SIG-M5 treated with dmso at 0.1 percent for 504 hours (cell line): ENCODE measurements around the gene MRTFA.
A peak's percentile ranks its signal among the peaks of the same experiment; 100 is the strongest.
"Not testable (repeated sequence)": the region's sequence is repeated elsewhere in the genome, so short reads cannot be mapped to it uniquely, and the experiment has no call there.

ENCODE experiments used
- DNase-seq: peaks from one replicate; lab custom pipeline; 2025; ENCODE audit not compliant: unreplicated experiment; lab: John Stamatoyannopoulos, UW

Gene MRTFA

DNA sequence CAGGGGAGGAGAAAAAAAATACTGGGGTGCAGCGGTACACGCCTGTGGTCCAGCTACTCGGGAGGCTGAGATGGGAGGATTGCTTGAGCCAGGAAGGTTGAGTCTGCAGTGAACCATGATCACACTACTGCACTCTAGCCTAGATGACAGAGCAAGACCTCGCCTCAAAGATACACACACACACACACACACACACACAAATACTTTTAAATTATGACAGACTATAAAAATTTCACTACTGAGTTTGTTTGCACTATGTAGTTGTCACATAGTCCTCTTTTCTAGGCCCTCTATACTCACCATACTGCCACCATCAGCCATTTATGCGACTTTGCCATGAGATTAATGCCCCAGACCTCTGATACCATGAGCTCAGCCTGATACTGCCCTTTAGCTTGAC is 109.6 kb downstream of the MRTFA start:
- no peak for DNase-seq

- peak; percentile 27 for DNase-seq
Observed at GRCh38 chr22:40525250-40525884, 111.2 kb downstream of the MRTFA start.

DNA sequence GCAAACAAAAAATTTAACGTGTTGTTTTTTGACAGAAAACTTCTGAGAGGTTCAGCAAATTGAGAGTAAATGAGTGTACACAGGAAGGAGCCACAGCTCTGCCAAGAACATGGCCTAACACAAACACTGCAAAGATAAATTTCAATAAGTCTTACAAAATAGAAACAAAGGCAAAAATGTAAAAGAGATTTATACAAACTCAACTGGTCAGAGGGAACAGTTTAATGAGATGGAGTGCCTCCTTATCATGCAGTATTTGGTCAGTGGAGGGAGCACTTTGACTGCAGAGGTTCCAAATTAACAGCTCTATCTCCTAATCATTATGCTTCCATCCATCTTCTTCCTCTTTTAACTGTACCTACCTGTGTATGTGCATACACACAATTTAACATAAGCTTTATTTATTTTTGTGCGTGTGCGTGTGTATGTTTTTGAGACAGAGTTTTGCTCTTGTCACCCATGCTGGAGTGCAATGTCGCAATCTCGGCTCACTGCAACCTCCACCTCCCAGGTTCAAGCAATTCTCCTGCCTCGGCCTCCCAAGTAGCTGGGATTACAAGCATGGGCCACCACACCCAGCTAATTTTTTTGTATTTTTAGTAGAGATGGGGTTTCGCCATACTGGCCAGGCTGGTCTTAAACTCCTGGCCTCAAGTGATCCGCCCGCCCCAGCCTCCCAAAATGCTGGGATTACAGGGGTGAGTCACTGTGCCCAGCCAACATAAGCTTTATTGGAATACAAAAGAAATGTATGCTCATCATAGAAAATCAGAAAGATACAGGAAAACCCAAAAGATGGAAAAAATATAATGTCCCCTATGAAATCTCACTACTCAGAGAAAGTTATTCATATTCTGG is 111.9 kb downstream of the MRTFA start:
- DNase-seq, result no peak

GRCh38 chr22:40522141-40522540 is 114.4 kb downstream of the MRTFA start:
- DNase-seq, result no peak

GRCh38 chr22:40521046-40521445 is 115.5 kb downstream of the MRTFA start:
- no peak for DNase-seq

DNA sequence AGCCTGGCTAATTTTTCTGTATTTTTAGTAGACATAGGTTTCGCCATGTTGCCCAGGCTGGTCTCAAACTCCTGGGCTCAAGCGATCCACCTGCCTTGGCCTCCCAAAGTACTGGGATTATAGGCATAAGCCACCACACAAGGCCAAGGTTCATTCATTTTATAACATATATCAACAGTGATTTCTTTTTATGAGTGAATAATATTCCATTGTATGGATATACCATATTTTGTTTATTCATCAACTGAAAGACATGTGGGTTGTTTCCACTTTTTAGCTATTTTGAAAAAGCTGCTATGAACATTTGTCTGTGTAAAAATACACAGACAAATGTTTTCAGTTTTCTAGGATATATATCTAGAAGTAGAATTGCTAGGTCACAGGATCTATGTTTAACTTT is 116.0 kb downstream of the MRTFA start:
- no peak for DNase-seq

DNA sequence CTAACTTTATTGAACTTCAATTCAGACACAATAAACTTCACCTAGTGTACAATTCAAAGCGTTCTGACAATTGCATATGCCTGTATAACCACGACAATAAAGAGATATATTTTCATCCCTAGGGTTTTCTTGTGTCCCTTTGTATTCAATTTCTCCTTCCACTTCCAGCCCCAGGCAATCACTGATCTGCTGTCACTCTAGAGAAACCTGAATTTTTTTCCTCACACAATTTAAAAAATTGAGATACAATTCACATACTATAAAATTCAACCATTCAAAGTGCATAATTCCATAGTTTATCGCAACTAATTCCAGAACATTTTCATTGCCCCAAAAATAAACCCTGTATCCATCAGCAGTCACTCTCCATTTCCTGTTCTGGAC is 116.6 kb downstream of the MRTFA start:
- no peak for DNase-seq

DNA sequence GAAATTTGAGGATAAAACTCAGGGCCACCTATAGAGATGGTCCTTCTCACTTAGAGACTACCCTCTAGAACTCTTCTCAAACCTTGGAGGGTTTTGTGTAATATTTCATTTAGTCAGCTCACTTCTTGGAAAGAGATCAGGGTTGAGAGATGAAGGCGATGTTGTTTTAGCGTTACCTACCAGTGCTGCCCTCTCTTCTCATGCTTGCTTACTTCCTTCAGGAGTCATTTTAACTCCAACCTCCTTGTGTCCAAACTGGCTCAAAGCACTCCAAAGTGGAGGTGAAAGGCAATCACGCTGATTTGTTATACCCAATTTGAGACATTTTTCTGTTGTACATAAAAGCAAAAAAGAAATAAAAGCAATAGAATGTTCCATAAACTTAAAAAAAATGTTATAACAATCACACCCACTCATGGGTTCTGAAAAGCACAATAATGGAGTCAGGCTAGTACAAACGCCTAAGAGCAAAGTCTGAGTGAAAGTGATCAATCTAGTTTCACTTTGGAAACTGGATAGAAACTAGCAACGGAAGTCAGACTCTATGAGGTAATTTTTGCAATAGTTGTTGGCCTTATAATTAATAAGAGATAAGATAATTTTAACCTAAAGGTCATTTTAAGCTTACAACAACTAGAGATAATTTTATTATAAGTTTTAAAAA is 117.1 kb downstream of the MRTFA start:
- DNase-seq, result no peak

DNA sequence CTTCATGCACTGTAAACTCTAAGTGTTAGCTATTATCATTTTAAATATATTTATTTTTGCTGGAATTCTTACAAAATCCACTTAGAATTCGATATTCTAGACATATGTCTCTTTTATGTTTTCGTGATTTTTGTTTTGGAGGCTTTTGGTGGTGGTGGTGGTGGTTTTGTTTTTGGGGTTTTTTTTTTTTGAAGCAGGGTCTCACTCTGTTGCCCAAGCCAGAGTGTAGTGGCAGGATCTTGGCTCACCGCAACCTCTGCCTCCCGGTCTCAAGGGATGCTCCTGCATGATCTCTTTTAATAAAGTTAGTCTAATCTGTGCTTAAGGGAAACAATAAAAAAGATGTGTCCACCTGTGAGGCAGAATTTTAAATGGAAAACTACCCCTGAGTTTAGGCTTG is 117.7 kb downstream of the MRTFA start:
- DNase-seq, result no peak

DNA sequence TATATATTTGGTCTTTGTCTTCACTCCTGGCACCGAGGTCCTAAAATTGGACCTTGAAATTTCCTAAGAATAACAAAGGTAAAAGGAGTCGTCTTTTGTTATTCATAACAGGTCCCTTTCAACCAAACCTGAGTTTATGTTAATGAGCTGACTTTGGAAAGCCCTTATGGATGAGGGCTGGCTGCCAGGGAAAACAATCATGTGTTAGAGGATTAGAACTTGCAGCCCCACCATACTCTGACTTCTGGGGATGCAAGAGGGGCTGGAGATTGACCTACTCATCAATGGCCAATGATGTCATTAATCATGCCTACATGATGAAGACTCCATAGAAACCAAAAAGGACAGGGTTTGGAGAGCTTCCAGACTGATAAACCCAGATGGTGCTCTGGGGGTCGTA is 118.9 kb downstream of the MRTFA start:
- no peak for DNase-seq

DNA sequence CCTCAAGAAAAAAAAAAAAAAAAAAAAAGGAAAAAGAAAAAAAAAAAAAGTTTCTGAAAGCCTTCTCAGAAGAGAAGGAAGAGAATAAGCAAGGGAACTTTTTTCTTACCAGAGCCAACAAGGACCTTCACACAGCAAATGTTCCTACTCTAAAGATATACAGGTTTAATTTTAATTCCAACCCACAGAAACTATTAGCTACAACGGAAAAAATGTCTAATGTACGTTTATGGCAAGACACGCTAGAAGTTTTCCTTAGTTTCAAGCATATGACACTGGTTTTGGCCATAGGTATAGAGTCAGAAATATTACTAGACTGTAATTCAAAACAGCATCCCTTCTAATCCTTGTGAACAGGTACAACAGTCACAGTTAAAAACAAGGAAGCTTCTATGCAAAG is 120.1 kb downstream of the MRTFA start:
- no peak for DNase-seq

DNA sequence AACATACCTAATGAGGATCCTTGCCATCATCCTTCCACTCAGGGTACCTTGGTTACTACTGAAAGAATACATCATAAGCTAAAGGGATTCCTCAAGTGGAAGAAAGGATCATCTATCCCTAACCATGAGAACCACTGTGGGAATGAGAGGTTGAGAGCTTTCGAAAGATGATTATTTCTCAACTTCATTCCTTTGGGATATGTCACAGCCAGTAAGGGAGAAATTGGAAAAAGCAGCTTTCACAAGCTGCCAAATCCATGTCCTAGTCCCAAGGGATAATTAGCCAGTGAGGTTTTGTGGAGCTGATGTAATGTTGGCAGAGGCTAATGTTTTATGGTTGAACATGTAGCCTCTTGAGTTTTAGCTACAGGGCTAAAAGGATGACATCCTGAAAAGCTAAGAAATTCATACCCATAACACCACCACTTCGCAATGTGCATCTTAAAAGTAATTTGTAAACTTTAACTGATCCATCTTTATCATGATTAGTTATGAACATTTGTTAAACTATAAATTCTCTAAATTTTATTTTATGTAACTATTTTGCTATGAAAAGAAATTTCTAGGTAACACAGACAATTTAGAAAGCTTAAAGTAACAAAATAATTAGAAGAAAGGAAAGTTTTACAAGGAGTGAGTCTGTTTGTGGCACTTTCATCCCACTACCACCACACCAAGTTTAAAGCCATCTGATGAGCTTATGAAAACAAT is 123.9 kb downstream of the MRTFA start:
- no peak for DNase-seq

DNA sequence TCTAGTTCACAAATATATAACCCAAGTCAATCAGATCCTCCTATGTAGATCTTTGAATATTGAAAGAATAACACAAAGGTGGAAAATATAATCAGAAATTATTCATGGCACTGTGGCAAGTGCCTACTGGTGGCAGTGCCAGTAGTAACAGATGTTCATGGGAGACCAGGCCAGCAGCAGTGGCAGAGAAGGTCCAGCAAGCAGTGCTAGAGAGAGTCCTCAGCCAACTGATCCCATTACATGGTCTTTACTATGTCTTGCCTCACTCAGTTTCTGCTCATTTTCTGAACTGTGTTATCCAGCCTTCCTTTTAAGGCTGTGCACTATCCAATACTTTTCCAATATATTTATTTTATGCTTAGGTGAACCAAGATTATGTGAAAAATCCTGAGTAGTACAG is 124.9 kb downstream of the MRTFA start:
- DNase-seq, result no peak

DNA sequence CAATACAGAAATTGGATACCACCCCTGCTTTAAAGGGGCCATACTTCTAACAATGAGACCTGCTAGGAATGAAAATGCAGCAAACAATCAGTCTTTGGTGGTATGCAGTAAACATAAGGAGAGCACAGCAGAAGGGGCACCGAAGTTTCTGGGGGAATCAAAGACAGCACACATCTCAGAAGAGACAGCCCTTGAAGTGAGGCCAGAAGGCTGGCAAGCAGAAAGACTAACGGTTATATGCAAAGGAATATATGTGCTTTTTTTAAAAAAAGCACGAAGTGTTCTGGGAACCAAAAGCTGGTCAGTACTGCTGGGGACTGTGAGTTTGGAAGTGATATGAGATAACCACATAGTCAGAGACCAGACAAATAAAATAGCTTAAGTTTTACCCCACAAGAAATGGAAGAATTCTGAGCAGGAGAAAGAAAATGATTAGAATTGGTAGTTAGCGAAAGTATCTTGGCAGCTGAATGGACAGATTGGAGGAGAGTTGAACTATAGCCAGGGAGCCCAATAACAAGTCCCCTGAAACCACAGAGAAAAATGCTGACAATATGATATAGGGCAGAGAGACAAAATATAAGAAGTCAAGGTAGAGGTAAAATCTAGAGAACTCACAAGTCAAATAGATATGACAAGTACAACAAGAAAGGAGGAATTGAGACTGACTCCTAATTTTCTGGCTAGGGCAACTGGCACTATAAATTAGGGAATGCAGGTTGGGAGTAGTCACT is 125.7 kb downstream of the MRTFA start:
- no peak for DNase-seq

- peak; percentile 32 for DNase-seq
Observed at GRCh38 chr22:40509401-40510134, 127.0 kb downstream of the MRTFA start.

- DNase-seq, result not testable (repeated sequence)
Observed at GRCh38 chr22:40508046-40508445, 128.5 kb downstream of the MRTFA start.

GRCh38 chr22:40507491-40507890 is 129.0 kb downstream of the MRTFA start:
- DNase-seq, result no peak

- DNase-seq, result no peak
Observed at GRCh38 chr22:40506762-40507161, 129.8 kb downstream of the MRTFA start.

GRCh38 chr22:40504285-40505249 is 132.0 kb downstream of the MRTFA start:
- no peak for DNase-seq
